T-helper 9 cell (primary cell): ENCODE measurements around the gene RPL10A.
"Not testable (repeated sequence)": the region's sequence is repeated elsewhere in the genome, so short reads cannot be mapped to it uniquely, and the experiment has no call there.

ENCODE experiments used
- DNase-seq: peaks from one replicate; pipeline ENCODE4 v3.0.0-alpha.2; 2020

Gene RPL10A

GRCh38 chr6:35515939-35516338 is 47.7 kb downstream of the RPL10A start:
- DNase-seq: not testable (repeated sequence)

DNA sequence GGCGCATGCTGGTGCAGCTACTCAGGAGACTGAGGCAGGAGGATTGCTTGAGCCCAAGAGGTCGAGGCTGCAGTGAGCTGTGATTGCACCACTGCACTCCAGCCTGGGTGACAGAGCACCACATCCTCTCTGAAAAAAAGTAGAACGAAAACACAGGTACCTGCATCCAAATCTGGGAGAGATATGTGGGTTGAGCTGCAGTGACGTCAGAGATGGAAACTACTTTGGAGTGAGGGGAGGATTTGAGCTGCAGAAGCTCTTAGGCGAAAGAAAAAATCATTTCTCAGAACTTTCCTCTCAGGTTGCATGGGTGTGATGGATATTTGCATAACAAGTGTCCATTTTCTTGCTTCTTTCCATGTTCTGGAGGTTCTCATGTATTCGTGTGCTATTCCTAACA is 48.5 kb downstream of the RPL10A start:
- no peak for DNase-seq

GRCh38 chr6:35517978-35518377 is 49.8 kb downstream of the RPL10A start:
- DNase-seq: not testable (repeated sequence)

GRCh38 chr6:35518566-35519312 is 50.5 kb downstream of the RPL10A start:
- DNase-seq: no peak

DNA sequence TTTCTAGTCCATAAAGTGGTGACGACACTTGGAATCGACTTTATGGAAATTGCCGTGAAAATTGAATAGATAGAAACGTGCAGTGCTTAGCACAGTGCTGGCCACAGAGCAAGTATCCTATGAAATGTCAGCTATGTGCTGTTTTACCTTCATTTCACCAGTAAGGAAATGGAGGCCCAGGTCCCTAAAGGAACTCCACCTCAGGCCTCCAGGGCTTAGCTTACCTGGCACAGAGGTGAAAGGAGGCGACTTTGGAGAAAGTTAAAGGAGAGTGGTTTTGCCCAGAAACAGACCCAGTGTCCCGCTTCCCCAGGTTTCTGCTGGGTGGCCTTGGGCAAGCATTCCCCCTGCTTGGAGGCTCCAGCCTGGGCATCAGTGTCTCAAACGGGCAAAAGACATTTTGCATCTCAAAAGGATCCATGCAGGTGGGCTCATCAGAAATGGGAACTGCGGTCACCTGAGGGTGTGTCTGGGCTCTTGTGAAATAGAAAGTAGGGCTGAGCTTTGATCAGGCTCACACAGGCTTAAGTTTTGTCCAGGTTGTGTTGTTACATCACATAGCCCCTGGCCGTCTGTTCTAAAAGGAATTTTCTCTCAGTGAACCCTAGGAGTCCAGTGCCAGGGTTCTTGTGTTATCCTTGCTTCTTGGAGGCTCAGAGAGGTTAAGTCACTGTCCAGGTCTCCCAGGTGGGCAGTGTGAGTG is 51.3 kb downstream of the RPL10A start:
- DNase-seq: no peak
